OCI-LY1 (cell line): ENCODE measurements around the gene ZXDC.

Experiments
- H2AFZ ChIP-seq: fragments of 200-600 bp; sonication (generic), shearing (Covaris generic); 2 replicates; pipeline ENCODE4 v1.6.0; 2014; ENCODE audit warnings: antibody characterized with exemption, mild to moderate bottlenecking, low read length
- H3F3A ChIP-seq: fragments of 200-600 bp; sonication (generic), shearing (Covaris generic); 2 replicates; pipeline ENCODE4 v1.6.0; 2014; ENCODE audit warnings: mild to moderate bottlenecking, antibody characterized with exemption, low read length, moderate library complexity; ENCODE audit not compliant: insufficient read depth
- H3K27ac ChIP-seq: fragments of 200-600 bp; sonication (generic); 2 replicates; pipeline ENCODE4 v1.5.1; 2014; ENCODE audit warnings: low read length, mixed run types, mild to moderate bottlenecking, low read depth; ENCODE audit not compliant: poor library complexity, severe bottlenecking
- H3K27me3 ChIP-seq: fragments of 200-600 bp; sonication (generic); 2 replicates; pipeline ENCODE4 v1.6.0; 2014; ENCODE audit warnings: antibody characterized with exemption, mild to moderate bottlenecking, low read length, moderate library complexity; ENCODE audit not compliant: insufficient read depth
- H3K36me3 ChIP-seq: fragments of 200-600 bp; sonication (generic); 2 replicates; pipeline ENCODE4 v1.6.1; 2014; ENCODE audit warnings: mild to moderate bottlenecking, antibody characterized with exemption, low read length, moderate library complexity, mixed read lengths; ENCODE audit not compliant: insufficient read depth
- H3K4me1 ChIP-seq: fragments of 200-600 bp; sonication (generic); 2 replicates; pipeline ENCODE4 v1.5.1; 2014; ENCODE audit warnings: mild to moderate bottlenecking, low read length, moderate library complexity; ENCODE audit not compliant: insufficient read depth, severe bottlenecking
- H3K4me2 ChIP-seq: fragments of 200-600 bp; sonication (generic), shearing (Covaris generic); 2 replicates; pipeline ENCODE4 v1.6.1; 2014; ENCODE audit warnings: low read length
- H3K4me3 ChIP-seq: fragments of 200-600 bp; sonication (generic); 2 replicates; pipeline ENCODE4 v1.5.1; 2014; ENCODE audit warnings: low read length, low read depth, mild to moderate bottlenecking, mixed read lengths; ENCODE audit not compliant: poor library complexity, severe bottlenecking
- H3K79me2 ChIP-seq: fragments of 200-600 bp; shearing (Covaris generic); 2 replicates; pipeline ENCODE4 v1.6.1; 2016; ENCODE audit warnings: mixed run types, low read length, mixed read lengths; ENCODE audit not compliant: insufficient read depth
- H3K9ac ChIP-seq: fragments of 200-600 bp; sonication (generic), shearing (Covaris generic); 2 replicates; pipeline ENCODE4 v1.6.1; 2014; ENCODE audit warnings: mild to moderate bottlenecking, low read length, mixed read lengths
- H3K9me2 ChIP-seq: fragments of 200-600 bp; sonication (generic), shearing (Covaris generic); 2 replicates; pipeline ENCODE4 v1.6.1; 2014; ENCODE audit warnings: low read depth, mild to moderate bottlenecking, low read length, mixed read lengths
- H3K9me3 ChIP-seq: fragments of 200-600 bp; shearing (Covaris generic); 2 replicates; pipeline ENCODE4 v1.6.1; 2014; ENCODE audit warnings: low read length, mixed read lengths
- H4K20me1 ChIP-seq: fragments of 200-600 bp; sonication (generic), shearing (Covaris generic); 2 replicates; pipeline ENCODE4 v1.6.0; 2016; ENCODE audit warnings: mild to moderate bottlenecking, low read length; ENCODE audit not compliant: insufficient read depth
- EZH2 ChIP-seq: fragments of 200-600 bp; sonication (generic), shearing (Covaris generic); IDR thresholded peaks from 2 replicates; pipeline ENCODE4 v1.8.0; 2017; ENCODE audit warnings: borderline replicate concordance, mixed run types, mild to moderate bottlenecking, antibody characterized with exemption, low read length, moderate library complexity, mixed read lengths
- TF ChIP-seq, protein P1 (sequence below): fragments of 200-600 bp; sonication (generic), shearing (Covaris generic); IDR thresholded peaks from 2 replicates; pipeline ENCODE4 v1.5.1; 2017; ENCODE audit warnings: mild to moderate bottlenecking, antibody characterized with exemption, low read length, moderate library complexity, mixed read lengths

The ZXDC gene

DNA sequence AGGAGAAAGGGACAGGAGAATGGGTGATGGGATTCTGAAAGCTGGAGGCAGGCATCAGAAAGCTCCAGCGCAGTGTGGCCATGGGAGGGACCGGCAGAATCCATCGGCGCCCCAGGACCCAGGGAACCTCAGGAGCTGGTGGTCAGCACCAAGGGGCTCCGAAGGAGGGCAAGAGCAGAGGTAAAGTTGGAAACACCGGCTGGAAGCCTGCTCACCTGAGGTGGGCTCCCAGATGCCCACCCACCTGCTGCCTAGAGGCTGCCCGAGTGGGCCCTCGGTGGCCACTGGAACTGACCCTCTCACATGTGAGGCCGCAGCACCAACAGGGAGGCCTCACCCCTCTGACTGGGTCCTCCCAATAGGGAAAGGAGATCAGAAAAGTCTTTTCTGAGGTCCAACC, 10.3 kb upstream of the ZXDC start:
- no peak overlapping the region for H3K4me2 ChIP-seq
- no peak overlapping the region for H3K27ac ChIP-seq
- TF ChIP-seq, protein P1, sequence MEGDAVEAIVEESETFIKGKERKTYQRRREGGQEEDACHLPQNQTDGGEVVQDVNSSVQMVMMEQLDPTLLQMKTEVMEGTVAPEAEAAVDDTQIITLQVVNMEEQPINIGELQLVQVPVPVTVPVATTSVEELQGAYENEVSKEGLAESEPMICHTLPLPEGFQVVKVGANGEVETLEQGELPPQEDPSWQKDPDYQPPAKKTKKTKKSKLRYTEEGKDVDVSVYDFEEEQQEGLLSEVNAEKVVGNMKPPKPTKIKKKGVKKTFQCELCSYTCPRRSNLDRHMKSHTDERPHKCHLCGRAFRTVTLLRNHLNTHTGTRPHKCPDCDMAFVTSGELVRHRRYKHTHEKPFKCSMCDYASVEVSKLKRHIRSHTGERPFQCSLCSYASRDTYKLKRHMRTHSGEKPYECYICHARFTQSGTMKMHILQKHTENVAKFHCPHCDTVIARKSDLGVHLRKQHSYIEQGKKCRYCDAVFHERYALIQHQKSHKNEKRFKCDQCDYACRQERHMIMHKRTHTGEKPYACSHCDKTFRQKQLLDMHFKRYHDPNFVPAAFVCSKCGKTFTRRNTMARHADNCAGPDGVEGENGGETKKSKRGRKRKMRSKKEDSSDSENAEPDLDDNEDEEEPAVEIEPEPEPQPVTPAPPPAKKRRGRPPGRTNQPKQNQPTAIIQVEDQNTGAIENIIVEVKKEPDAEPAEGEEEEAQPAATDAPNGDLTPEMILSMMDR = no peak
- TF ChIP-seq EZH2 = no peak
- H3F3A ChIP-seq = no peaks in the 10 kb centered on the region
- H3K79me2 ChIP-seq = no peaks in the 10 kb centered on the region
- no peaks in the 10 kb centered on the region for H3K4me1 ChIP-seq
- H3K9ac ChIP-seq = no peak overlapping the region
- no peaks in the 10 kb centered on the region for H3K36me3 ChIP-seq
- H4K20me1 ChIP-seq = no peaks in the 10 kb centered on the region
- H2AFZ ChIP-seq = no peak overlapping the region
- peaks cover 7% of the 10 kb centered on the region for H3K27me3 ChIP-seq
- no peak overlapping the region for H3K4me3 ChIP-seq
- no peaks in the 10 kb centered on the region for H3K9me2 ChIP-seq
- H3K9me3 ChIP-seq = no peaks in the 10 kb centered on the region

DNA sequence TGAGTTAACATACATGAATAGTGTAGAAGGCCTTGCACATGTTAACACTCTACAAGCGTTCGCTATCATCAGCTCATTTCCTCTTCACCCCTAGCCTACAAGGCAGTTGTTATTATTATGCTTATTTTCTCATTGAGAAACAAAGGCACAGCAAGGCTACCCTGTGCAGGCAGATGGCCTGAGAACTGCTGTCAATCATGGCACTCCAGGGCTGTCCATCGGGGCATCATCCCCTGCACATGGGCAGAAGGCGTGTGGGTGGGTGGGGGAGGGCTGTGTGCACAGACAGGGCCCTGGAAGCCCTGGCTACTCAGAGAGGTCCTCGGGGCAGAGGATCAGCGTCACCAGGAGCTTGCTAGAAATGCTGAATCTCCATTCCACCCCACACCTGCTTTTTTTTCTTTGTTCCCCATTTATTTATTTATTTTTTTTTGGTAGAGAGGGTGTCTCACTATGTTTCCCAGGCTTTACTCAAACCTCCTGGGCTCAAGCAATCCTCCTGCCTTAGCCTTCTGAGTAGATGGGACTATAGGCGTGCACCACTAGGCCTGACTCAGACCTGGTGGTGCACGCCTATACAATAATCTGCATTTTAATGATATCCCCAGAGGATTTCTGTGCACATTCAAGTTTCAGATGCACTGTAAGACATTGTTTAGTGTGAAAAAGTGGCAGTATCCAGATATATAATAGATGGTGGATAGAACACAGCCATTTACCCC, 9.6 kb upstream of the ZXDC start:
- Histone ChIP-seq H3K79me2 (no peaks in the 10 kb centered on the region), H3K27me3 (peaks cover 7% of the 10 kb centered on the region), H2AFZ (no peak overlapping the region), H3K36me3 (no peaks in the 10 kb centered on the region), H3K27ac (no peak overlapping the region), H3K9me2 (no peaks in the 10 kb centered on the region), H3K9ac (no peak overlapping the region), H3K4me1 (no peaks in the 10 kb centered on the region), H3K4me2 (no peak overlapping the region), H3K4me3 (no peak overlapping the region), H3F3A (no peaks in the 10 kb centered on the region), H4K20me1 (no peaks in the 10 kb centered on the region), H3K9me3 (no peaks in the 10 kb centered on the region)
- TF ChIP-seq, protein P1 = no peak
- no peak for TF ChIP-seq EZH2

DNA sequence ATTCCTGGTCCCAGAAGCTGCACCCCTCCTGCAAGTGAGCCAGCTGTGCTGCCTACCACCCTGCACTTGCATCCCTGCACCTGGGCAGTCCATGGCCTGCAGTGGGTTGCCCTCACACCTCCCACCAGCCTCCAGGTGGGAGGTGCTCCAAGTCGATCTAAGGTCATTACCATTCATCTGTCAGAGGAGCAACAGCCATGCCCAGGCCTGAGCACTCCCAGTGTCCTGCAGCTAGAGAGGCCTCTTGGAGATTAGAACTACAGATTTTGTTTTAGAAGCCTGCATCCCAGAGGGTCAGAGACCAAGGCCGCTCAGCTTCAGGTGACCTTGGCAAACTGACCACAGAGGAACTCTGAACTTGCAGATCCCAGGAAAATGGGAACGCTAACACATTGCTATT, 9.0 kb upstream of the ZXDC start:
- Histone ChIP-seq H3K27me3 (peaks cover 7% of the 10 kb centered on the region), H3K4me1 (no peaks in the 10 kb centered on the region), H3K9ac (no peak overlapping the region), H2AFZ (no peak overlapping the region), H3F3A (no peaks in the 10 kb centered on the region), H4K20me1 (no peaks in the 10 kb centered on the region), H3K4me3 (no peak overlapping the region), H3K36me3 (no peaks in the 10 kb centered on the region), H3K79me2 (no peaks in the 10 kb centered on the region), H3K9me3 (no peaks in the 10 kb centered on the region), H3K27ac (no peak overlapping the region), H3K4me2 (no peak overlapping the region), H3K9me2 (no peaks in the 10 kb centered on the region)
- TF ChIP-seq EZH2 = no peak

DNA sequence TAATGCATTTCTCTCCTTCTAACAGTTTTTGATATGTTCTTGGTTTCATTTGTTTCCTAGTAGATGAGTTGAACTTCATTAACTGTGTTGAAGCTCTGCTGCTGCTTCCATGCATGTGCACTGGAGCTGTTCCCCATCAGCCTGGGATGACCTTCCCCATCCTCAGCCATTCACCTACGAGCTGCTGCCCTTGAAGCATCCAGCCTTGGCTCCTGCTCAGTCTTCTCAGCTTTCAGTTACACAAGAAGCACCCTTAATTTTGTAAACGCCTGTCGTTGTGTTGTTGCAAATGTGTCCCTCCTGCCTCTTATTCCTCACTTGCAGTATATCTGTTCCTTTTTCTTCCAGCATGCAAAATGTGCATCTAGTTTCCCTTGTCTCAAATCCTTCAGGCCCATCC, 8.5 kb upstream of the ZXDC start:
- H3K4me2 ChIP-seq = no peak overlapping the region
- H3K9ac ChIP-seq = no peak overlapping the region

More for the DNA sequence above, 8.5 kb upstream of the ZXDC start:
- H2AFZ ChIP-seq = no peak overlapping the region
- no peaks in the 10 kb centered on the region for H3K9me2 ChIP-seq
- H3K4me3 ChIP-seq = no peak overlapping the region
- no peak for TF ChIP-seq EZH2
- TF ChIP-seq, protein P1 = no peak
- peaks cover 7% of the 10 kb centered on the region for H3K27me3 ChIP-seq
- H4K20me1 ChIP-seq = no peaks in the 10 kb centered on the region
- no peak overlapping the region for H3K27ac ChIP-seq
- no peaks in the 10 kb centered on the region for H3F3A ChIP-seq
- H3K79me2 ChIP-seq = no peaks in the 10 kb centered on the region
- no peaks in the 10 kb centered on the region for H3K4me1 ChIP-seq
- H3K36me3 ChIP-seq = no peaks in the 10 kb centered on the region
- no peaks in the 10 kb centered on the region for H3K9me3 ChIP-seq
